A549 (cell line): Measurements from ENCODE around the gene AMZ1. TPM values are rescaled to one million over a fixed set of nuclear protein-coding genes. Genes with fewer than 3 reads are reported as not detected.

Source experiments
- ATAC-seq, 2 experiments: fragments of 200-7000 bp in 1 of 2; fragments of >200 bp in 1 of 2; cut with Nextera tagmentation in 1 of 2; cut with Tn5 transposase in 1 of 2; 3 replicates each; pipeline versions ENCODE4 v1.8.0 to v1.9.1; 2018 to 2020; ENCODE audit warnings: mild to moderate bottlenecking in 1 of 2, moderate library complexity in 1 of 2
- CTCF ChIA-PET: fragments of 300-600 bp; sonication (Branson Sonifier 250); formaldehyde crosslinking; extraction: SDS; loops from one replicate; lab custom pipeline; 2021; ENCODE audit warnings: antibody characterized with exemption, inconsistent platforms; lab: Yijun Ruan, JAX
- POLR2A ChIA-PET: fragments of 350-600 bp; formaldehyde crosslinking; extraction: SDS; loops from one replicate; lab custom pipeline; 2021; ENCODE audit warnings: antibody characterized with exemption, inconsistent platforms; lab: Yijun Ruan, JAX
- DNase-seq, 2 experiments: peaks; one replicate each; pipeline versions ENCODE4 v3.0.0 to v3.0.0-alpha.2; 2011 to 2016; ENCODE audit warnings: low read depth in 1 of 2, low spot score in 1 of 2
- FAIRE-seq: peaks from 2 replicates; lab custom pipeline; 2011; peaks lifted over from hg19 to GRCh38; lab: Jason Lieb, UNC
- H3K27ac ChIP-seq, 2 experiments: fragments of >200 bp; sonication (Bioruptor Twin); formaldehyde crosslinking; 3 replicates each; pipeline ENCODE4 v1.5.1; 2016 to 2017
- H3K4me1 ChIP-seq: fragments of >200 bp; sonication (Bioruptor Twin); formaldehyde crosslinking; 3 replicates; pipeline ENCODE4 v1.6.1; 2016
- H3K4me2 ChIP-seq: fragments of >200 bp; sonication (Bioruptor Twin); formaldehyde crosslinking; 3 replicates; pipeline ENCODE4 v1.6.1; 2016
- H3K4me3 ChIP-seq: fragments of >200 bp; sonication (Bioruptor Twin); formaldehyde crosslinking; 3 replicates; pipeline ENCODE4 v1.5.1; 2016
- H3K9me3 ChIP-seq: fragments of >200 bp; sonication (Bioruptor Twin); formaldehyde crosslinking; 3 replicates; pipeline ENCODE4 v1.6.1; 2016
- BHLHE40 ChIP-seq: IDR thresholded peaks from 2 replicates; pipeline ENCODE4 v1.6.1; 2012; ENCODE audit warnings: low read depth, low read length, inconsistent platforms
- CBX2 ChIP-seq: fragments of 200-600 bp; sonication (generic); IDR thresholded peaks from 2 replicates; pipeline ENCODE4 v1.6.1; 2016; ENCODE audit warnings: low read depth, mild to moderate bottlenecking, borderline replicate concordance
- CBX8 ChIP-seq: fragments of 200-600 bp; sonication (generic); IDR thresholded peaks from 2 replicates; pipeline ENCODE4 v1.6.1; 2016
- CHD2 ChIP-seq: fragments of 150-350 bp; IDR thresholded peaks from 2 replicates; pipeline ENCODE4 v1.6.1; 2014; ENCODE audit warnings: low read length; ENCODE audit not compliant: partially characterized antibody
- CHD4 ChIP-seq: fragments of 200-600 bp; sonication (generic); IDR thresholded peaks from 2 replicates; pipeline ENCODE4 v1.6.1; 2016; ENCODE audit warnings: antibody characterized with exemption, mild to moderate bottlenecking, borderline replicate concordance
- EHF ChIP-seq: fragments of 250-450 bp; sonication (Bioruptor Pico); IDR thresholded peaks from 2 replicates; pipeline ENCODE4 v1.5.0; 2020; ENCODE audit warnings: mild to moderate bottlenecking
- EP300 ChIP-seq, 2 experiments: fragments of >200 bp; sonication (Bioruptor Twin); formaldehyde crosslinking; IDR thresholded peaks; 2 replicates in 1 of 2; 3 replicates in 1 of 2; pipeline ENCODE4 v1.6.1; 2016 to 2017
- ESRRA ChIP-seq: fragments of 150-350 bp; IDR thresholded peaks from 2 replicates; pipeline ENCODE4 v1.6.1; 2014; ENCODE audit warnings: mild to moderate bottlenecking, low read length, borderline replicate concordance
- HDAC2 ChIP-seq: fragments of 200-600 bp; sonication (generic); IDR thresholded peaks from 2 replicates; pipeline ENCODE4 v1.6.1; 2016
- HOXB5 ChIP-seq: fragments of 250-450 bp; sonication (Bioruptor Pico); IDR thresholded peaks from 2 replicates; pipeline ENCODE4 v1.5.0; 2020; ENCODE audit warnings: mild to moderate bottlenecking, moderate library complexity
- KDM5A ChIP-seq: fragments of 200-600 bp; sonication (generic); IDR thresholded peaks from 2 replicates; pipeline ENCODE4 v1.6.1; 2016; ENCODE audit warnings: antibody characterized with exemption, mild to moderate bottlenecking
- MAFK ChIP-seq: fragments of 450-650 bp; IDR thresholded peaks from 2 replicates; pipeline ENCODE4 v1.6.1; 2014; ENCODE audit not compliant: partially characterized antibody
- MAX ChIP-seq: IDR thresholded peaks from 2 replicates; pipeline ENCODE4 v1.6.1; 2012
- MAZ ChIP-seq: fragments of 150-350 bp; IDR thresholded peaks from 2 replicates; pipeline ENCODE4 v1.6.1; 2014; ENCODE audit warnings: antibody characterized with exemption, low read depth, low read length, borderline replicate concordance
- NR3C1 ChIP-seq: fragments of >200 bp; sonication (Bioruptor Twin); formaldehyde crosslinking; IDR thresholded peaks from 3 replicates; pipeline ENCODE4 v1.6.1; 2017
- PHF8 ChIP-seq: fragments of 200-600 bp; sonication (generic); IDR thresholded peaks from 2 replicates; pipeline ENCODE4 v1.6.1; 2016; ENCODE audit warnings: low read depth, mild to moderate bottlenecking, antibody characterized with exemption, moderate library complexity, borderline replicate concordance
- RAD21 ChIP-seq, 2 experiments: fragments of >200 bp in 1 of 2; sonication (Bioruptor Twin) in 1 of 2; formaldehyde crosslinking in 1 of 2; IDR thresholded peaks in 1 of 2; conservative IDR thresholded peaks in 1 of 2; 2 replicates in 1 of 2; 3 replicates in 1 of 2; pipeline ENCODE4 v1.6.1; 2012 to 2018; ENCODE audit warnings: inconsistent platforms in 1 of 2
- RARB ChIP-seq: fragments of 250-450 bp; sonication (Bioruptor Pico); IDR thresholded peaks from 2 replicates; pipeline ENCODE4 v1.8.0; 2021; ENCODE audit warnings: mild to moderate bottlenecking, moderate library complexity
- RFX5 ChIP-seq: fragments of 450-650 bp; IDR thresholded peaks from 2 replicates; pipeline ENCODE4 v1.7.1; 2014; ENCODE audit warnings: antibody characterized with exemption, mild to moderate bottlenecking, moderate library complexity
- RNF2 ChIP-seq: fragments of 200-600 bp; sonication (generic); IDR thresholded peaks from 2 replicates; pipeline ENCODE4 v1.6.1; 2016; ENCODE audit warnings: low read depth, mild to moderate bottlenecking, antibody characterized with exemption, moderate library complexity, borderline replicate concordance
- SMC3 ChIP-seq: fragments of >200 bp; sonication (Bioruptor Twin); formaldehyde crosslinking; IDR thresholded peaks from 3 replicates; pipeline ENCODE4 v1.6.1; 2018; ENCODE audit warnings: inconsistent platforms
- TP53 ChIP-seq: fragments of 250-450 bp; sonication (Bioruptor Pico); IDR thresholded peaks from 2 replicates; pipeline ENCODE4 v1.5.0; 2021; ENCODE audit warnings: mild to moderate bottlenecking, moderate library complexity
- ZFP36 ChIP-seq: fragments of 450-650 bp; IDR thresholded peaks from 2 replicates; pipeline ENCODE4 v1.6.1; 2014; ENCODE audit warnings: borderline replicate concordance; ENCODE audit not compliant: partially characterized antibody
- ZNF302 ChIP-seq: fragments of 250-450 bp; sonication (Bioruptor Pico); IDR thresholded peaks from 2 replicates; pipeline ENCODE4 v1.9.0; 2021; ENCODE audit warnings: inconsistent platforms, mild to moderate bottlenecking, moderate library complexity
- ZSCAN20 ChIP-seq: fragments of 250-450 bp; sonication (Bioruptor Pico); IDR thresholded peaks from 2 replicates; pipeline ENCODE4 v1.8.0; 2022; ENCODE audit warnings: mild to moderate bottlenecking, moderate library complexity
- WGBS: methylation state at CpG from one replicate; pipeline ENCODE4 v1.1.6; 2017; ENCODE audit errors: missing lambda C conversion rate; 5-methylcytosine and 5-hydroxymethylcytosine counted together
- polyA plus RNA-seq, 4 experiments: library from polyadenylated mRNA; depleted of rRNA in 3 of 4; stranded (reverse); fragments of >200 nt; fragmentation: RNase III in 1 of 4; extraction: RNeasy Plus Mini Kit Qiagen cat#74134 plus additional on column Dnase treatment in 1 of 4; gene quantifications; 2 replicates in 3 of 4; 3 replicates in 1 of 4; pipeline ENCODE4 v1.2.3, GENCODE V29; 2011 to 2017
- TF ChIP-seq, protein P1 (sequence below): fragments of 150-350 bp; IDR thresholded peaks from 2 replicates; pipeline ENCODE4 v1.6.1; 2014; ENCODE audit warnings: low read depth, mild to moderate bottlenecking, low read length

The AMZ1 gene
- polyA plus RNA-seq, 2 of the 4 experiments (the other 2 are of a cell fraction) = 0.01 TPM; not detected in 1

DNA sequence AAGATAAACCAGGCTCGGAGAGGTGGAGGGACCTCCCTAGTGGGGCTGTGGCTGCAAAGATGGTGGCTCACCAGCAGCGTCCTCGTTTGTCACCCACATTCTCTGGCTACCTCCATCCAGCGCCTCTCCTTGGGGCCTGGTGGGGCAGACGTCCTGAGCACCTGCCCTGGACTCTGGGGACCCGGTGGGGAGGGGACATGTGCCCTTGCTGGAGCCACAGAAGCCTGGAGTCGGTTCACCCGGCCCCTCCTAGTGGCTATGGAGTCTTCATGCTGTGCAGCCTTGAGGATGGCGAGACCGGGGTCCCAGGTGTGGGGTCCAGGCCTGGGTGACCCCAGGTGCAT, 41.7 kb upstream of the AMZ1 start:
- ATAC-seq (no peak), FAIRE-seq (no peak), DNase-seq (no peak)
- TF ChIP-seq TP53 (CRISPR knock-in tag) (no peak), RNF2 (no peak), CHD2 (no peak), BHLHE40 (no peak), ZFP36 (no peak), MAZ (no peak), MAX (no peak), ZSCAN20 (CRISPR knock-in tag) (no peak), CBX2 (no peak), CHD4 (no peak), CBX8 (no peak), MAFK (no peak), RARB (no peak), RAD21 (conservative IDR thresholded peaks at IDR 0.05 in 1 of 2, IDR thresholded peaks at IDR 0.05 in 1 of 2) (no peak), ESRRA (no peak), RFX5 (no peak), SMC3 (no peak), NR3C1 (no peak)
- Histone ChIP-seq H3K4me2 (no peak overlapping the region), H3K4me3 (no peak overlapping the region), H3K9me3 (no peaks in the 10 kb centered on the region), H3K4me1 (peaks cover 15% of the 10 kb centered on the region), H3K27ac (0 out of 6 replicates have a peak overlapping the region, but pooled peaks of 1 of the 2 experiments have one; percentile 2)
- ChIA-PET CTCF (interaction anchor here (3.0 to 4.0 kb wide), 2 partner anchors 12 to 34 kb away, joined by 9 to 13 read pairs; no protein-coding TSS in a partner anchor), POLR2A (no interaction called here)
- 89% methylated on average over 7 of the region's 10 CpGs for WGBS

DNA sequence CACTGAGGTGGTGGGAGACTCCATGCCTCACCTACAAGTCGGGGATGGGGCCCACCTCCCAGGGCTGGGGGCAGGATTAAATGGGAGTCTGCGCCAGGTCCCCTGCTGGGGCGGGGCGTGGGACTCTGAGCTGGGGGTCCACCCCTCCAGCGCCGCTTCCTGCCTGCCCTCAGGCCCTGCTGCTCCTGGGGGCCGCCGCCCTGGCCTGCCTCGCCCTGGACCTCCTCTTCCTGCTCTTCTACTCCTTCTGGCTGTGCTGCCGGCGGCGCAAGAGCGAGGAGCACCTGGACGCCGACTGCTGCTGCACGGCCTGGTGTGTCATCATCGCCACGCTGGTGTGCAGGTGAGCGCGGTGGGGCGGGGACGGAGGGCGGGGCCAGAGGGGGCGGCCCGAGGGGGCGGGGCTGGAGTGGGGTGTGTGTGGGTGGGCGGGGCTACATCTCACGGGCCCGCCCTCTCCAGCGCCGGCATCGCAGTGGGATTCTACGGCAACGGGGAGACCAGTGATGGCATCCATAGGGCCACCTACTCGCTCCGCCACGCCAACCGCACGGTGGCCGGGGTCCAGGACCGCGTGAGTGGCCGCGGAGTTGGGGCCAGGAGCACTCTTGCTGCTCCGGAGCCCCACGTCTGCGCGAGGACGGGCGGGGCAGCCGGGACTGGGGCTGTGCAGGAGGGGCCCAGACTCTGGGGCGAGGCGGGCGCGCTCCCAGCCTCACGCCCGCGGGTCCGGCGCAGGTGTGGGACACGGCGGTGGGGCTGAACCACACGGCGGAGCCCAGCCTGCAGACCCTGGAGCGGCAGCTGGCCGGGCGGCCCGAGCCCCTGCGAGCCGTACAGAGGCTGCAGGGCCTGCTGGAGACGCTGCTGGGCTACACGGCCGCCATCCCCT, 41.1 kb upstream of the AMZ1 start:
- Histone ChIP-seq H3K27ac (0 out of 6 replicates have a peak overlapping the region, but pooled peaks of 1 of the 2 experiments have one; percentile 2), H3K4me3 (no peak overlapping the region), H3K4me1 (peaks cover 8% of the 10 kb centered on the region; the same call in 2 of the 3 replicates), H3K9me3 (no peaks in the 10 kb centered on the region), H3K4me2 (no peak overlapping the region)
- CTCF ChIA-PET = no interaction called here
- FAIRE-seq = no peak
- POLR2A ChIA-PET = no interaction called here
- TF ChIP-seq ZNF302 (CRISPR knock-in tag) (no peak), KDM5A (no peak), RNF2 (no peak), TP53 (CRISPR knock-in tag) (no peak), HDAC2 (no peak)
- no peak for DNase-seq
- peak in 1 of 2 experiments; percentile 18; a peak in 1 of 6 replicates for ATAC-seq
- 89% methylated on average over 32 of the region's 73 CpGs for WGBS

GRCh38 chr7:2647594-2648172, 40.3 kb upstream of the AMZ1 start:
- Histone ChIP-seq H3K4me2 (no peak overlapping the region), H3K27ac (no peak overlapping the region), H3K4me3 (no peak overlapping the region), H3K4me1 (peaks cover 7% of the 10 kb centered on the region; the same call in 1 of the 3 replicates), H3K9me3 (no peaks in the 10 kb centered on the region)
- CTCF ChIA-PET = interaction anchor here (1.4 kb wide), 1 partner anchor 23 kb away, joined by 4 read pairs; no protein-coding TSS in a partner anchor
- DNase-seq (no peak), FAIRE-seq (no peak), ATAC-seq (no peak)
- POLR2A ChIA-PET = interaction anchor here (0.5 kb wide), 1 partner anchor 40 kb away, joined by 3 read pairs; no protein-coding TSS in a partner anchor
- 87% methylated on average over 8 of the region's 15 CpGs for WGBS
- no peak for TF ChIP-seq CHD4
- TF ChIP-seq EP300 (IDR thresholded peaks at IDR 0.05) = no peak
- TF ChIP-seq PHF8 = no peak
- TF ChIP-seq BHLHE40 = no peak
- TF ChIP-seq NR3C1 = no peak
- no peak for TF ChIP-seq HOXB5 (CRISPR knock-in tag)
- no peak for TF ChIP-seq ESRRA
- TF ChIP-seq EHF (CRISPR knock-in tag) = no peak
- TF ChIP-seq, protein P1, sequence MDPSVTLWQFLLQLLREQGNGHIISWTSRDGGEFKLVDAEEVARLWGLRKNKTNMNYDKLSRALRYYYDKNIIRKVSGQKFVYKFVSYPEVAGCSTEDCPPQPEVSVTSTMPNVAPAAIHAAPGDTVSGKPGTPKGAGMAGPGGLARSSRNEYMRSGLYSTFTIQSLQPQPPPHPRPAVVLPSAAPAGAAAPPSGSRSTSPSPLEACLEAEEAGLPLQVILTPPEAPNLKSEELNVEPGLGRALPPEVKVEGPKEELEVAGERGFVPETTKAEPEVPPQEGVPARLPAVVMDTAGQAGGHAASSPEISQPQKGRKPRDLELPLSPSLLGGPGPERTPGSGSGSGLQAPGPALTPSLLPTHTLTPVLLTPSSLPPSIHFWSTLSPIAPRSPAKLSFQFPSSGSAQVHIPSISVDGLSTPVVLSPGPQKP = no peak
- no peak for TF ChIP-seq RARB
